ENCODE data around the gene HOTAIR.

- no peak for TF ChIP-seq CTCF (IDR thresholded peaks at IDR 0.05)
- no peak for TF ChIP-seq POLR2A (IDR thresholded peaks at IDR 0.05)
- no peak for TF ChIP-seq POLR2AphosphoS5 (IDR thresholded peaks at IDR 0.05)
- no peak for TF ChIP-seq EP300 (IDR thresholded peaks at IDR 0.05)
Measured at GRCh38 chr12:53989227-53990113, 14.7 kb upstream of the HOTAIR start.

Measured in stomach (tissue), 4 donors.